WERI-Rb-1 (cell line): Measurements from ENCODE around the gene TRAF3IP3.

ENCODE experiments used
- DNase-seq: peaks from one replicate; pipeline ENCODE4 v3.0.0-alpha.2; 2020
- H3K27ac ChIP-seq: fragments of 250-450 bp; sonication (Bioruptor Pico); 2 replicates; pipeline ENCODE4 v1.5.1; 2020; ENCODE audit warnings: mild to moderate bottlenecking, moderate library complexity
- H3K27me3 ChIP-seq: fragments of 250-450 bp; sonication (Bioruptor Pico); 2 replicates; pipeline ENCODE4 v1.5.1; 2021; ENCODE audit warnings: mild to moderate bottlenecking, low read depth, moderate library complexity; ENCODE audit not compliant: insufficient read depth, severe bottlenecking
- H3K36me3 ChIP-seq: fragments of 250-450 bp; sonication (Bioruptor Pico); 2 replicates; pipeline ENCODE4 v1.5.1; 2020; ENCODE audit warnings: mild to moderate bottlenecking, moderate library complexity
- H3K4me3 ChIP-seq: 2 replicates; pipeline ENCODE4 v1.5.1; 2011; ENCODE audit warnings: low read depth, mild to moderate bottlenecking, control low read depth, low read length
- H3K9me3 ChIP-seq: fragments of 250-450 bp; sonication (Bioruptor Pico); 2 replicates; pipeline ENCODE4 v1.5.1; 2021; ENCODE audit warnings: mild to moderate bottlenecking, moderate library complexity; ENCODE audit not compliant: severe bottlenecking
- TF ChIP-seq, protein P1 (sequence below): IDR thresholded peaks from 2 replicates; pipeline ENCODE4 v1.5.1; 2011; ENCODE audit warnings: low read depth, mild to moderate bottlenecking, control low read depth, inconsistent platforms, low read length

Gene TRAF3IP3

DNA sequence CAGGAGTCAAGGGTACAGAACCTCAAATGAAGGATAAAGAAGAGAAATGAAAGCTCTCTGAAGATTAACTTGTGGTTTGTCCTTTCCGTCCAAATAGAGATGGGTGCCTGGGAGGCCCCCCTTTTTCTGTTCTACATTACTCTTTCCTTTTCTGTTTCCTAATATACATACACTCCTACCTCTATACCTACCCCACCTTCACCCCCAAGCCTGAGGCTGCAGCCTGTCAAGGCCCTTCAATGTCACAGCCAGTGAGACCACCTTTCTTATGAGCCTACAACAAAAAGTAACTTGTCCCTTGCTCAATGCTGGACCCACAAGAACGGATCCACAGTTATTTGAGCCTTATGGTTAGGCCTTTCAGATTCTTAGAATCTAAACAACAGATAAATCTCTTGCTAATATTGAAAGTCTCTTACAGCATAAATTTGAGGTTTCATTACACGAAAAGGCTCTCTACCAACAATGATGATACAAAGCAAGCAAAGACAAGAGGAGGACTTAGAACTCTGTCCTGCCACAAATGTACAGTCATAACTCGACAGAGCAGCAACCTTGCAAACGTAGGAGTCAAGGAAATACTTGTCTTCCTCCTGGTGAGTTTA, 4.1 kb upstream of the TRAF3IP3 start:
- Histone ChIP-seq H3K36me3 (no peaks in the 10 kb centered on the region), H3K27ac (no peak overlapping the region), H3K4me3 (no peak overlapping the region), H3K9me3 (no peaks in the 10 kb centered on the region), H3K27me3 (no peaks in the 10 kb centered on the region)
- DNase-seq: no peak
- TF ChIP-seq, protein P1, sequence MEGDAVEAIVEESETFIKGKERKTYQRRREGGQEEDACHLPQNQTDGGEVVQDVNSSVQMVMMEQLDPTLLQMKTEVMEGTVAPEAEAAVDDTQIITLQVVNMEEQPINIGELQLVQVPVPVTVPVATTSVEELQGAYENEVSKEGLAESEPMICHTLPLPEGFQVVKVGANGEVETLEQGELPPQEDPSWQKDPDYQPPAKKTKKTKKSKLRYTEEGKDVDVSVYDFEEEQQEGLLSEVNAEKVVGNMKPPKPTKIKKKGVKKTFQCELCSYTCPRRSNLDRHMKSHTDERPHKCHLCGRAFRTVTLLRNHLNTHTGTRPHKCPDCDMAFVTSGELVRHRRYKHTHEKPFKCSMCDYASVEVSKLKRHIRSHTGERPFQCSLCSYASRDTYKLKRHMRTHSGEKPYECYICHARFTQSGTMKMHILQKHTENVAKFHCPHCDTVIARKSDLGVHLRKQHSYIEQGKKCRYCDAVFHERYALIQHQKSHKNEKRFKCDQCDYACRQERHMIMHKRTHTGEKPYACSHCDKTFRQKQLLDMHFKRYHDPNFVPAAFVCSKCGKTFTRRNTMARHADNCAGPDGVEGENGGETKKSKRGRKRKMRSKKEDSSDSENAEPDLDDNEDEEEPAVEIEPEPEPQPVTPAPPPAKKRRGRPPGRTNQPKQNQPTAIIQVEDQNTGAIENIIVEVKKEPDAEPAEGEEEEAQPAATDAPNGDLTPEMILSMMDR: no peak

DNA sequence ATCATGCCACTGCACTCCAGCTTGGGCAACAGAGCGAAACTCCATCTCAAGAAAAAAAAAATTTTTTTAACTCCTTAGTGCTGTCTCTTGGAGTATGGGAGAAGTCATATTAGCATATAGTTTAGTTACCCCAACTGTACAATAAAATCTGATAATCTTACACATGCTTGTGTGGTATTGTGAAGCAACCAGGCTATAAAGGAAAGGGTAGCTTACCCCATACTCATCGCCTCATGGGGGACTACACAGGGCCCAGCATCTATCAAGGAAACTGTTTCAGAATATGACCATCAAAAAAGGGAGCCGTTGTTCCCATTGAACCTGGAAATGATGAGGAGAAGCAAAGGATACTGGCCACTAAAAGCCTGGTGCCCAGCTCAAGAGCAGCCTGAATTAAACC, 3.0 kb upstream of the TRAF3IP3 start:
- no peaks in the 10 kb centered on the region for H3K36me3 ChIP-seq
- H3K4me3 ChIP-seq: no peak overlapping the region
- no peak overlapping the region for H3K27ac ChIP-seq
- no peaks in the 10 kb centered on the region for H3K9me3 ChIP-seq
- no peak for DNase-seq
- H3K27me3 ChIP-seq: peaks cover 2% of the 10 kb centered on the region
- TF ChIP-seq, protein P1: no peak

DNA sequence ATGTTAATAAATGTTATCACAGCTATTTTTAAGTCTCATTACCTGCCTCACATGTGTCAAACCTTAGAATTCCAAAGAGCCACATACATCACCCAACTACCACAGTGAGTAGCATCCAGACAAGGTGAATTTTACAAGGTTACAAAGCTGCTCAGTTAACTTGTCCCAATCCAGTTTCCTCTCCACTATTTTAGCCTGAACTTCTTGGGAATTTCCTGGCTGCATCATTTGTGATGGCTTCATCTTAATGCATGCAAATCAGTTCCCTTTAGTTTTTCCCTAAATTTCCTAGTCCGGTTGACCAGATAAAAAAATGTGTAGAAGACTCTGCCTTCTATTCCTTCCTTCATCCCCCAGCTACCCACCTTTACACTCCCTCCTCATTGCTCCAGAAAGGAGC, 597 bp upstream of the TRAF3IP3 start:
- no peak overlapping the region for H3K4me3 ChIP-seq
- no peak overlapping the region for H3K27ac ChIP-seq
- TF ChIP-seq, protein P1: no peak
- peaks cover 2% of the 10 kb centered on the region for H3K27me3 ChIP-seq
- no peak for DNase-seq
- H3K9me3 ChIP-seq: no peaks in the 10 kb centered on the region
- H3K36me3 ChIP-seq: no peaks in the 10 kb centered on the region

DNA sequence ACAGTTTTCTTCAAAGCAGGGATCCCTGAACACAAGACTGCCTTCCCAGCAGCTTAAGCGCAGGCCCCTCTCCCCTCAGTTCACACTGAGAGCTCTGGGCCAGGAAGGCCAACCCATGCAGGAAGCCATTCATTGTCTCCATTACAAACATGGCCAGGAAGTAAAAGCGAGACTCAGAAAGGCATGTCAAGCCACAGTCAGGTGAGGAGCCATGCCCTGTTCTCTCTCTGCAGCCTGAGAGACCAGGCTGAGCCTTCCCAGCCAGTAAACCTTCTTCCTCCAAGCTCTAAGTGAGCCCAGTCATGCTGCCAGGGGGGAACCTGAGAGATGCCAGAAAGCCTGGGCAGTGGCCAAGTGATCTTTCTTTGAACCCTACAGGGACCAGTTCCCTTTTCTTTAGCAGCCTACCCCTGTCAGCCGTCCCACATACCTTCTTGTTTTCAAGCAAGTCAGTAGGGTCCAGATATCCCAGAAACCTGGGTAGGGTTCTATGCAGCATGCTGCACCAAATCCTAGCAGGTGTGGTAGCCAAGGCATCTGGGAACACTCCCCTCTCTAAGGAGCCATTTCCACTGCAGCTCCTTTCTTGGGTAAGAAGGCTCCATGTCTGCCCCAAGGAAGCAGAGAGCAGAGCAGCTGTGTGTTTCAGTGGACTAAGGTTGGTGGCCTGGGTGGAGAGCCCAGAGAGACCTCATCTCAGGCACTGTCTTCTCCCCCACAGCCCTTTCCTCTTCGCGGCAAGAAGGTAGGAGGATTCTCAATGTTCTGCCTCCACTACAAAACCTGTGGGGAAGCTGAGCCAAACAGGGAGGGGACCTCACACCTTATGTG, 977 bp downstream of the TRAF3IP3 start:
- Histone ChIP-seq H3K27me3 (peaks cover 2% of the 10 kb centered on the region), H3K36me3 (no peaks in the 10 kb centered on the region), H3K4me3 (no peak overlapping the region), H3K9me3 (no peaks in the 10 kb centered on the region), H3K27ac (no peak overlapping the region)
- no peak for DNase-seq
- TF ChIP-seq, protein P1: no peak

DNA sequence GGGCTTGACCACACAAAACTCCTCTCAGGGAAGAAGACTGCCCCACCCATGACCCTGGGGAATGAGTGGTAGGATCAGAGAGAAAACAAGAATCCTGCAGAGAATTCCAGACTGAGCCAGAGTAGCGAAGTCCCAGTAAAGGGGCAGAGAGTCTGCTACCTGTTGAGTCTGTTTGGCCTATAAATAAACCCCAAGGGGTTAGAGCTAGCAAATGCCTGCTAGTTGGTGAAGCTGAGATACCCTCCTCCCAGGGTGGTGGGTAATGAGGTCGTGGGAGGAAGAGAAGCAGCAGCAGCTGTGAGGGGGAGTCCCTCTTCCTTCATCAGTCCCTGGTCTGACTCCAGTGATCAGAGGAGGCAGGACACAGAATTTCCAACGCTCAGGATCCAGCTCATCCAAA, 2.5 kb downstream of the TRAF3IP3 start:
- TF ChIP-seq, protein P1: no peak
- Histone ChIP-seq H3K4me3 (no peak overlapping the region), H3K36me3 (no peaks in the 10 kb centered on the region)

More for the DNA sequence above, 2.5 kb downstream of the TRAF3IP3 start:
- no peak for DNase-seq
- Histone ChIP-seq H3K27ac (no peak overlapping the region), H3K9me3 (no peaks in the 10 kb centered on the region), H3K27me3 (peaks cover 2% of the 10 kb centered on the region)
